HUES64 (cell line): Measurements from ENCODE around the gene GARNL3.

Experiments
- H3K27ac ChIP-seq: 2 replicates; pipeline ENCODE4 v1.7.0; 2013; ENCODE audit warnings: low read depth, low read length, inconsistent platforms
- H3K27me3 ChIP-seq: 2 replicates; pipeline ENCODE4 v1.6.1; 2013; ENCODE audit warnings: mild to moderate bottlenecking, low read length; ENCODE audit not compliant: insufficient read depth
- H3K36me3 ChIP-seq: 2 replicates; pipeline ENCODE4 v1.6.1; 2013; ENCODE audit warnings: mild to moderate bottlenecking, low read length; ENCODE audit not compliant: insufficient read depth
- H3K4me1 ChIP-seq: 2 replicates; pipeline ENCODE4 v1.6.1; 2013; ENCODE audit warnings: mild to moderate bottlenecking, low read length, moderate library complexity; ENCODE audit not compliant: insufficient read depth
- H3K4me3 ChIP-seq: 2 replicates; pipeline ENCODE4 v1.5.1; 2013; ENCODE audit warnings: mild to moderate bottlenecking, low read length, moderate library complexity
- H3K9ac ChIP-seq: 2 replicates; pipeline ENCODE4 v1.6.1; 2013; ENCODE audit warnings: mild to moderate bottlenecking, low read depth, low read length
- H3K9me3 ChIP-seq: 2 replicates; pipeline ENCODE4 v1.6.1; 2013; ENCODE audit warnings: low read depth, low read length; ENCODE audit not compliant: insufficient read depth
- WGBS: fragments of 150-250, 120-280 bp; methylation state at CpG from one replicate; pipeline ENCODE4 v1.1.7; 2013; ENCODE audit warnings: missing lambda C conversion rate; 5-methylcytosine and 5-hydroxymethylcytosine counted together

The GARNL3 gene

GRCh38 chr9:127398715-127399400 is 134.3 kb downstream of the GARNL3 start:
- Histone ChIP-seq H3K9ac (no peak overlapping the region), H3K9me3 (no peaks in the 10 kb centered on the region), H3K36me3 (peaks cover 13% of the 10 kb centered on the region), H3K27ac (no peak overlapping the region), H3K4me3 (no peak overlapping the region; the same call in 1 of the 2 replicates), H3K4me1 (peaks cover 6% of the 10 kb centered on the region; the same call in 1 of the 2 replicates), H3K27me3 (peaks cover 13% of the 10 kb centered on the region; the same call in 1 of the 2 replicates)
- 95% methylated on average over 13 of the region's 13 CpGs for WGBS

GRCh38 chr9:127399736-127400269 is 135.2 kb downstream of the GARNL3 start:
- WGBS = 95% methylated on average over 14 of the region's 14 CpGs
- Histone ChIP-seq H3K36me3 (peaks cover 19% of the 10 kb centered on the region), H3K27ac (no peak overlapping the region), H3K4me3 (no peak overlapping the region), H3K9ac (no peak overlapping the region), H3K9me3 (no peaks in the 10 kb centered on the region), H3K4me1 (peaks cover 6% of the 10 kb centered on the region; the same call in 1 of the 2 replicates), H3K27me3 (peaks cover 13% of the 10 kb centered on the region; the same call in 1 of the 2 replicates)

- H3K9me3 ChIP-seq = no peaks in the 10 kb centered on the region
- no peak overlapping the region for H3K27ac ChIP-seq
- H3K27me3 ChIP-seq = no peaks in the 10 kb centered on the region
- H3K4me3 ChIP-seq = no peak overlapping the region
- H3K4me1 ChIP-seq = peaks cover 6% of the 10 kb centered on the region; the same call in 1 of the 2 replicates
- peaks cover 27% of the 10 kb centered on the region for H3K36me3 ChIP-seq
- 92% methylated on average over 18 of the region's 18 CpGs for WGBS
- no peak overlapping the region for H3K9ac ChIP-seq
These were observed 138.0 kb downstream of the GARNL3 start for GRCh38 chr9:127402401-127403090.

GRCh38 chr9:127403507-127404192 is 139.1 kb downstream of the GARNL3 start:
- H3K4me1 ChIP-seq = peaks cover under 1% of the 10 kb centered on the region; the same call in 1 of the 2 replicates
- WGBS = 91% methylated on average over 21 of the region's 22 CpGs
- peaks cover 27% of the 10 kb centered on the region for H3K36me3 ChIP-seq
- no peaks in the 10 kb centered on the region for H3K27me3 ChIP-seq
- H3K4me3 ChIP-seq = no peak overlapping the region
- H3K9ac ChIP-seq = no peak overlapping the region
- H3K9me3 ChIP-seq = no peaks in the 10 kb centered on the region
- no peak overlapping the region for H3K27ac ChIP-seq

- H3K36me3 ChIP-seq = peaks cover 27% of the 10 kb centered on the region
- H3K27me3 ChIP-seq = no peaks in the 10 kb centered on the region
- 94% methylated on average over 23 of the region's 23 CpGs for WGBS
- no peak overlapping the region; the same call in 1 of the 2 replicates for H3K9ac ChIP-seq
- H3K9me3 ChIP-seq = no peaks in the 10 kb centered on the region
- no peak overlapping the region for H3K27ac ChIP-seq
- no peaks in the 10 kb centered on the region for H3K4me1 ChIP-seq
- no peak overlapping the region for H3K4me3 ChIP-seq
These were observed 140.1 kb downstream of the GARNL3 start for GRCh38 chr9:127404631-127405030.

- Histone ChIP-seq H3K27me3 (no peaks in the 10 kb centered on the region), H3K9ac (no peak overlapping the region; the same call in 1 of the 2 replicates), H3K9me3 (no peaks in the 10 kb centered on the region), H3K4me3 (no peak overlapping the region), H3K4me1 (no peaks in the 10 kb centered on the region), H3K36me3 (peaks cover 27% of the 10 kb centered on the region), H3K27ac (no peak overlapping the region)
- WGBS = 96% methylated on average over 20 of the region's 20 CpGs
These were observed 141.0 kb downstream of the GARNL3 start for GRCh38 chr9:127405344-127406125.

- Histone ChIP-seq H3K27ac (no peak overlapping the region), H3K9ac (no peak overlapping the region), H3K27me3 (no peaks in the 10 kb centered on the region), H3K4me1 (no peaks in the 10 kb centered on the region), H3K9me3 (no peaks in the 10 kb centered on the region), H3K4me3 (no peak overlapping the region), H3K36me3 (peaks cover 20% of the 10 kb centered on the region)
- 86% methylated on average over 13 of the region's 13 CpGs for WGBS
These were observed 142.4 kb downstream of the GARNL3 start for GRCh38 chr9:127406799-127407491.

GRCh38 chr9:127407492-127407843 is 142.9 kb downstream of the GARNL3 start:
- H3K36me3 ChIP-seq = peaks cover 17% of the 10 kb centered on the region
- WGBS = 92% methylated on average over 6 of the region's 6 CpGs
- no peaks in the 10 kb centered on the region for H3K4me1 ChIP-seq
- H3K9me3 ChIP-seq = no peaks in the 10 kb centered on the region
- H3K27ac ChIP-seq = no peak overlapping the region
- H3K9ac ChIP-seq = no peak overlapping the region
- H3K4me3 ChIP-seq = no peak overlapping the region
- H3K27me3 ChIP-seq = no peaks in the 10 kb centered on the region

- H3K9ac ChIP-seq = no peak overlapping the region
- 93% methylated on average over 3 of the region's 4 CpGs for WGBS
- no peaks in the 10 kb centered on the region for H3K4me1 ChIP-seq
These were observed 146.5 kb downstream of the GARNL3 start for GRCh38 chr9:127411122-127411521.

GRCh38 chr9:127415141-127415540 is 150.6 kb downstream of the GARNL3 start:
- no peaks in the 10 kb centered on the region for H3K36me3 ChIP-seq
- no peak overlapping the region for H3K27ac ChIP-seq
- no peak overlapping the region for H3K9ac ChIP-seq
- 90% methylated on average over 4 of the region's 4 CpGs for WGBS
- H3K4me3 ChIP-seq = no peak overlapping the region
- no peaks in the 10 kb centered on the region for H3K9me3 ChIP-seq
- H3K27me3 ChIP-seq = no peaks in the 10 kb centered on the region
- H3K4me1 ChIP-seq = no peaks in the 10 kb centered on the region

More at GRCh38 chr9:127411122-127411521, 146.5 kb downstream of the GARNL3 start:
- Histone ChIP-seq H3K36me3 (no peaks in the 10 kb centered on the region), H3K4me3 (no peak overlapping the region), H3K9me3 (no peaks in the 10 kb centered on the region), H3K27me3 (no peaks in the 10 kb centered on the region), H3K27ac (no peak overlapping the region)
